SU-DHL-6 (cell line): ENCODE results near the gene PDE7B.

Source experiments
- H2AFZ ChIP-seq: fragments of 200-600 bp; sonication (generic); 2 replicates; pipeline ENCODE4 v1.6.1; 2014; ENCODE audit warnings: low read depth, mild to moderate bottlenecking, moderate library complexity, mixed read lengths, antibody characterized with exemption, low read length; ENCODE audit not compliant: severe bottlenecking
- H3F3A ChIP-seq: fragments of 200-600 bp; shearing (Covaris generic); 2 replicates; pipeline ENCODE4 v1.6.0; 2016; ENCODE audit warnings: antibody characterized with exemption, mild to moderate bottlenecking; ENCODE audit not compliant: insufficient read depth
- H3K27ac ChIP-seq: fragments of 200-600 bp; sonication (generic); 2 replicates; pipeline ENCODE4 v1.5.1; 2016; ENCODE audit warnings: low read depth, mild to moderate bottlenecking, low read length, moderate library complexity, mixed read lengths
- H3K27me3 ChIP-seq: fragments of 200-600 bp; sonication (generic), shearing (Covaris generic); 2 replicates; pipeline ENCODE4 v1.6.0; 2014; ENCODE audit warnings: mild to moderate bottlenecking, low read length
- H3K36me3 ChIP-seq: fragments of 200-600 bp; sonication (generic); 2 replicates; pipeline ENCODE4 v1.6.1; 2014; ENCODE audit warnings: mild to moderate bottlenecking, low read length, mixed read lengths
- H3K4me2 ChIP-seq: fragments of 300-600, 200-600 bp; shearing (Covaris generic), sonication (generic); 2 replicates; pipeline ENCODE4 v1.6.0; 2014; ENCODE audit warnings: low read length, low read depth, mild to moderate bottlenecking; ENCODE audit not compliant: poor library complexity, severe bottlenecking
- H3K4me3 ChIP-seq: fragments of 200-600 bp; sonication (generic); 2 replicates; pipeline ENCODE4 v1.5.1; 2014; ENCODE audit warnings: antibody characterized with exemption, low read length, mild to moderate bottlenecking, mixed read lengths; ENCODE audit not compliant: insufficient read depth, poor library complexity, severe bottlenecking
- H3K79me2 ChIP-seq: fragments of 200-600 bp; sonication (generic); 2 replicates; pipeline ENCODE4 v1.6.1; 2014; ENCODE audit warnings: mild to moderate bottlenecking, low read length, moderate library complexity; ENCODE audit not compliant: insufficient read depth
- H3K9ac ChIP-seq: fragments of 200-600 bp; sonication (generic); 2 replicates; pipeline ENCODE4 v1.7.0; 2014; ENCODE audit warnings: mild to moderate bottlenecking, low read length
- H3K9me2 ChIP-seq: fragments of 200-600 bp; sonication (generic); replicated peaks from 2 replicates; pipeline ENCODE4 v1.6.1; 2014; ENCODE audit warnings: low read length; ENCODE audit not compliant: insufficient read depth
- H3K9me3 ChIP-seq: fragments of 200-600 bp; sonication (generic); 2 replicates; pipeline ENCODE4 v1.6.1; 2014; ENCODE audit warnings: low read length, mixed read lengths; ENCODE audit not compliant: insufficient read depth
- H4K20me1 ChIP-seq: fragments of 200-600 bp; sonication (generic); 2 replicates; pipeline ENCODE4 v1.6.1; 2014; ENCODE audit warnings: low read depth, mild to moderate bottlenecking, antibody characterized with exemption, low read length, moderate library complexity, mixed read lengths
- EZH2phosphoT487 ChIP-seq: fragments of 200-600 bp; sonication (generic), shearing (Covaris generic); conservative IDR thresholded peaks from 2 replicates; pipeline ENCODE4 v1.6.1; 2018; ENCODE audit warnings: mild to moderate bottlenecking, antibody characterized with exemption, low read length, moderate library complexity, mixed read lengths
- TF ChIP-seq, protein P1 (sequence below): fragments of 200-600 bp; sonication (generic); IDR thresholded peaks from one replicate; pipeline ENCODE4 v1.5.1; 2017; ENCODE audit warnings: antibody characterized with exemption, mild to moderate bottlenecking, low read length, moderate library complexity; ENCODE audit not compliant: insufficient read depth, poor library complexity, severe bottlenecking

The PDE7B gene

DNA sequence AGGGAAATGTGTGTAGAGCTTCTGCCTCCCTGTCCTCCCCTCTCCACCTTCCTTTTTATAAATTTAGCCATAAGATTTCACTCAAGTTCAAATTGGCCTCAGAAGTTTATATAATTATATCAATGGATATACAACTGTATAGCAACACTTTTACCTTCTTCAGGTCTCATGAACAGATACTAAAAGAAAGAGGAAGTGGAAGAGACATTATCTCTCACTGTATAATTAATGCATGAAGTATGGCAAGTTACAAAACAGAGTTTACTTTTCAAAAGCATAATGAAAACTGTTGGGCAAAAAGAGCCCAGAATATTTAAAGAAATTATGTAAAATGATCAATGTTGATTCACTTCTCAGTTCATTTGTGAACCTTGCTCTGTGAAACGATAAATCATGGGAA lies 99.7 kb downstream of the PDE7B start:
- Histone ChIP-seq H4K20me1 (no peaks in the 10 kb centered on the region), H3K9me3 (no peaks in the 10 kb centered on the region), H3K27me3 (no peaks in the 10 kb centered on the region), H3K4me2 (no peak overlapping the region), H3K9ac (no peak overlapping the region), H3K27ac (no peak overlapping the region), H3K9me2 (no peaks in the 10 kb centered on the region), H3K4me3 (no peak overlapping the region), H3F3A (no peaks in the 10 kb centered on the region), H3K79me2 (no peaks in the 10 kb centered on the region), H2AFZ (no peak overlapping the region), H3K36me3 (no peaks in the 10 kb centered on the region)
- no peak for TF ChIP-seq EZH2phosphoT487
- TF ChIP-seq, protein P1, sequence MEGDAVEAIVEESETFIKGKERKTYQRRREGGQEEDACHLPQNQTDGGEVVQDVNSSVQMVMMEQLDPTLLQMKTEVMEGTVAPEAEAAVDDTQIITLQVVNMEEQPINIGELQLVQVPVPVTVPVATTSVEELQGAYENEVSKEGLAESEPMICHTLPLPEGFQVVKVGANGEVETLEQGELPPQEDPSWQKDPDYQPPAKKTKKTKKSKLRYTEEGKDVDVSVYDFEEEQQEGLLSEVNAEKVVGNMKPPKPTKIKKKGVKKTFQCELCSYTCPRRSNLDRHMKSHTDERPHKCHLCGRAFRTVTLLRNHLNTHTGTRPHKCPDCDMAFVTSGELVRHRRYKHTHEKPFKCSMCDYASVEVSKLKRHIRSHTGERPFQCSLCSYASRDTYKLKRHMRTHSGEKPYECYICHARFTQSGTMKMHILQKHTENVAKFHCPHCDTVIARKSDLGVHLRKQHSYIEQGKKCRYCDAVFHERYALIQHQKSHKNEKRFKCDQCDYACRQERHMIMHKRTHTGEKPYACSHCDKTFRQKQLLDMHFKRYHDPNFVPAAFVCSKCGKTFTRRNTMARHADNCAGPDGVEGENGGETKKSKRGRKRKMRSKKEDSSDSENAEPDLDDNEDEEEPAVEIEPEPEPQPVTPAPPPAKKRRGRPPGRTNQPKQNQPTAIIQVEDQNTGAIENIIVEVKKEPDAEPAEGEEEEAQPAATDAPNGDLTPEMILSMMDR: no peak

DNA sequence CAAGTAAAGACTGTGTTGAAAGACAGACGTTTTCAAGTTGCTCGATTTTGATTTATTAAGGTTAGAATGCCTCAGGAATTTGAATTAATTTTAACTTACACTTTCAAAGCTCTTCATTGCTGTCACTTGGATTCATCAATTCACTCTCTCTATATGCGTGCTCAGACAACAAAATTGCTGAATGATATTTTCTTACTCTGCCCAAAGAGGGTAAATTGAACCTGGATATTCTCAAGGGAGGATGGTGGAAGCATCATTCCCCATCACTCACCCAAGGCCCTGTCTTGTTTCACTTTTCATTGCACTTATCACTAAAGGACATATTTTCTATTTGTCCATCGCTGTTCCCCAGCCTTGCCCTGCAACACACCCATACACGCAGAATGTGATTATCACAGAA lies 102.3 kb downstream of the PDE7B start:
- Histone ChIP-seq H3K4me2 (no peak overlapping the region), H3K36me3 (no peaks in the 10 kb centered on the region), H3K27ac (no peak overlapping the region), H3K79me2 (no peaks in the 10 kb centered on the region), H3K9me3 (no peaks in the 10 kb centered on the region), H3K27me3 (no peaks in the 10 kb centered on the region), H3K9me2 (no peaks in the 10 kb centered on the region), H4K20me1 (no peaks in the 10 kb centered on the region), H3K4me3 (no peak overlapping the region), H3F3A (no peaks in the 10 kb centered on the region), H3K9ac (no peak overlapping the region), H2AFZ (no peak overlapping the region)
- TF ChIP-seq, protein P1: no peak
- no peak for TF ChIP-seq EZH2phosphoT487

DNA sequence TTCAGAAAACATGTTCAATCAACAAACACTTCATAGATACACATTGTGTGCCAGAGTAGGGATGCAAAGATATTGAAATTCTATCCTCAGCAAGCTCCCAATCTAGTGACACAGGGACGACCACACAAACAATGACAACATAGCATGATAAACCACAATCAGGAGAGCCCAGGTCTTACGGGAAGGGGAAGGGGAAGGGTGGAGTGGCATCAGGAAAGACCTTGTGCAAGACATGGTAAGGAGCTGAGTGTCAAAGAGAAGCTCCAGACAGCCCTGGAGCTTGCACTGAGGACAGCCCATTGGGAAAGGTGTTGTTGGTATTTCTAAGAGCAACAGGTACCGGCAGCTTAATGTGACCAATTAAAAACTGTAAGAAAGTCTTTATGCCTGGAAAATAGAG lies 103.6 kb downstream of the PDE7B start:
- Histone ChIP-seq H3K4me3 (no peak overlapping the region), H3K27me3 (no peaks in the 10 kb centered on the region), H3K27ac (no peak overlapping the region), H3K79me2 (no peaks in the 10 kb centered on the region), H4K20me1 (no peaks in the 10 kb centered on the region), H3K9me3 (no peaks in the 10 kb centered on the region), H3K9ac (no peak overlapping the region), H3K36me3 (no peaks in the 10 kb centered on the region), H2AFZ (no peak overlapping the region), H3K4me2 (no peak overlapping the region), H3F3A (no peaks in the 10 kb centered on the region), H3K9me2 (no peaks in the 10 kb centered on the region)
- TF ChIP-seq, protein P1: no peak
- TF ChIP-seq EZH2phosphoT487: no peak
